Suprapubic skin (tissue), 4 donors: ENCODE results near the gene EXOC2. TPM values are rescaled to one million over a fixed set of nuclear protein-coding genes. Genes with fewer than 3 reads are reported as not detected.
A peak's percentile ranks its signal among the peaks of the same experiment; 100 is the strongest.

ENCODE experiments used
- DNase-seq, 2 donors: peaks; one replicate each; pipeline ENCODE4 v3.0.0-alpha.2; 2019; ENCODE audit warnings: low spot score in 2 of 2
- H3K27ac ChIP-seq: fragments of 200-600 bp; sonication (generic); one replicate; pipeline ENCODE4 v1.5.1; 2019
- H3K27me3 ChIP-seq: fragments of 200-600 bp; sonication (generic); one replicate; pipeline ENCODE4 v1.5.1; 2019
- H3K36me3 ChIP-seq: fragments of 200-600 bp; sonication (generic); one replicate; pipeline ENCODE4 v1.5.1; 2019
- H3K4me1 ChIP-seq: fragments of 200-600 bp; sonication (generic); one replicate; pipeline ENCODE4 v1.5.1; 2019
- H3K4me3 ChIP-seq: fragments of 200-600 bp; sonication (generic); one replicate; pipeline ENCODE4 v1.5.1; 2019; ENCODE audit warnings: mild to moderate bottlenecking
- H3K9me3 ChIP-seq: fragments of 200-600 bp; sonication (generic); one replicate; pipeline ENCODE4 v1.5.1; 2019
- CTCF ChIP-seq, 2 donors: fragments of 200-600 bp in 1 of 2; fragments of 450-650 bp in 1 of 2; sonication (generic) in 1 of 2; IDR thresholded peaks; one replicate each; pipeline ENCODE4 v1.5.1; 2016 to 2019; ENCODE audit warnings: antibody characterized with exemption in 2 of 2, mild to moderate bottlenecking in 1 of 2, moderate library complexity in 1 of 2
- EP300 ChIP-seq: sonication (generic); formaldehyde crosslinking; IDR thresholded peaks from one replicate; pipeline ENCODE4 v1.6.1; 2017; ENCODE audit warnings: antibody characterized with exemption
- POLR2A ChIP-seq, 2 donors: fragments of 450-650 bp; IDR thresholded peaks; one replicate each; pipeline ENCODE4 v1.6.1; 2017; ENCODE audit warnings: antibody characterized with exemption in 2 of 2, mild to moderate bottlenecking in 2 of 2, moderate library complexity in 2 of 2
- POLR2AphosphoS5 ChIP-seq, 3 donors: sonication (generic); formaldehyde crosslinking; IDR thresholded peaks; one replicate each; pipeline ENCODE4 v1.6.1; 2017; ENCODE audit warnings: antibody characterized with exemption in 3 of 3
- WGBS: methylation state at CpG from one replicate; pipeline ENCODE4 v1.1.5; 2018; 5-methylcytosine and 5-hydroxymethylcytosine counted together
- total RNA-seq, 4 donors: library from RNA; depleted of rRNA; stranded (reverse); fragments of >200 nt; gene quantifications; one replicate each; pipeline ENCODE4 v1.1.0, GENCODE V29; 2016

The EXOC2 gene
- total RNA-seq, 4 donors from 2014 or later = 17.7 to 28.1 (median 20.3) TPM

GRCh38 chr6:593907-594212, 99.1 kb downstream of the EXOC2 start:
- no peak for DNase-seq
- TF ChIP-seq POLR2AphosphoS5 (IDR thresholded peaks at IDR 0.05) (no peak), POLR2A (IDR thresholded peaks at IDR 0.05) (no peak), CTCF (IDR thresholded peaks at IDR 0.05) (no peak), EP300 (no peak)
- Histone ChIP-seq H3K9me3 (no peaks in the 10 kb centered on the region), H3K4me3 (no peak overlapping the region), H3K27ac (no peak overlapping the region), H3K27me3 (no peaks in the 10 kb centered on the region), H3K36me3 (peaks cover 63% of the 10 kb centered on the region), H3K4me1 (no peaks in the 10 kb centered on the region)
- 81% methylated on average over 2 of the region's 2 CpGs for WGBS

GRCh38 chr6:593139-593906, 99.6 kb downstream of the EXOC2 start:
- no peaks in the 10 kb centered on the region for H3K4me1 ChIP-seq
- no peaks in the 10 kb centered on the region for H3K27me3 ChIP-seq
- WGBS = 4% methylated on average over 5 of the region's 5 CpGs
- peaks cover 62% of the 10 kb centered on the region for H3K36me3 ChIP-seq
- H3K4me3 ChIP-seq = no peak overlapping the region
- H3K9me3 ChIP-seq = no peaks in the 10 kb centered on the region
- no peak overlapping the region for H3K27ac ChIP-seq
- TF ChIP-seq EP300 (no peak), CTCF (IDR thresholded peaks at IDR 0.05) (peak; percentile 51 to 75), POLR2AphosphoS5 (IDR thresholded peaks at IDR 0.05) (no peak), POLR2A (IDR thresholded peaks at IDR 0.05) (no peak)
- no peak for DNase-seq

GRCh38 chr6:589090-589489, 103.8 kb downstream of the EXOC2 start:
- Histone ChIP-seq H3K36me3 (peaks cover 39% of the 10 kb centered on the region), H3K4me3 (no peak overlapping the region), H3K9me3 (no peaks in the 10 kb centered on the region), H3K27ac (no peak overlapping the region), H3K4me1 (no peaks in the 10 kb centered on the region), H3K27me3 (no peaks in the 10 kb centered on the region)
- no peak for TF ChIP-seq POLR2AphosphoS5 (IDR thresholded peaks at IDR 0.05)
- no peak for TF ChIP-seq POLR2A (IDR thresholded peaks at IDR 0.05)
- TF ChIP-seq CTCF (IDR thresholded peaks at IDR 0.05) = no peak
- no peak for TF ChIP-seq EP300
- DNase-seq = no peak
- 86% methylated on average over 22 of the region's 22 CpGs for WGBS

GRCh38 chr6:586553-586952, 106.4 kb downstream of the EXOC2 start:
- DNase-seq = no peak
- 90% methylated on average over 7 of the region's 7 CpGs for WGBS
- Histone ChIP-seq H3K4me1 (no peaks in the 10 kb centered on the region), H3K27ac (no peak overlapping the region), H3K9me3 (no peaks in the 10 kb centered on the region), H3K4me3 (no peak overlapping the region), H3K36me3 (peaks cover 30% of the 10 kb centered on the region), H3K27me3 (no peaks in the 10 kb centered on the region)
- TF ChIP-seq POLR2A (IDR thresholded peaks at IDR 0.05) (no peak), EP300 (no peak), POLR2AphosphoS5 (IDR thresholded peaks at IDR 0.05) (no peak), CTCF (IDR thresholded peaks at IDR 0.05) (no peak)

GRCh38 chr6:583635-584034, 109.3 kb downstream of the EXOC2 start:
- Histone ChIP-seq H3K4me3 (no peak overlapping the region), H3K36me3 (peaks cover 2% of the 10 kb centered on the region), H3K27me3 (no peaks in the 10 kb centered on the region), H3K4me1 (no peaks in the 10 kb centered on the region), H3K27ac (no peak overlapping the region), H3K9me3 (no peaks in the 10 kb centered on the region)
- DNase-seq = no peak
- no peak for TF ChIP-seq POLR2AphosphoS5 (IDR thresholded peaks at IDR 0.05)
- no peak for TF ChIP-seq POLR2A (IDR thresholded peaks at IDR 0.05)
- no peak for TF ChIP-seq CTCF (IDR thresholded peaks at IDR 0.05)
- no peak for TF ChIP-seq EP300
- WGBS = 67% methylated on average over 6 of the region's 6 CpGs
